Ovary (tissue), 3 donors: Measurements from ENCODE around the gene MMP14.

Experiments
- CTCF ChIP-seq, 3 donors: fragments of 450-650 bp in 2 of 3; fragments of 200-600 bp in 1 of 3; IDR thresholded peaks; one replicate each; pipeline versions ENCODE4 v1.5.1 to v1.8.0; 2016 to 2022; ENCODE audit warnings: antibody characterized with exemption in 3 of 3, mild to moderate bottlenecking in 1 of 3
- POLR2A ChIP-seq: fragments of 450-650 bp; IDR thresholded peaks from one replicate; pipeline ENCODE4 v1.6.1; 2017; ENCODE audit warnings: antibody characterized with exemption, mild to moderate bottlenecking, moderate library complexity
- donor health status: DM: no; HTN: no; CAD: no.

DNA sequence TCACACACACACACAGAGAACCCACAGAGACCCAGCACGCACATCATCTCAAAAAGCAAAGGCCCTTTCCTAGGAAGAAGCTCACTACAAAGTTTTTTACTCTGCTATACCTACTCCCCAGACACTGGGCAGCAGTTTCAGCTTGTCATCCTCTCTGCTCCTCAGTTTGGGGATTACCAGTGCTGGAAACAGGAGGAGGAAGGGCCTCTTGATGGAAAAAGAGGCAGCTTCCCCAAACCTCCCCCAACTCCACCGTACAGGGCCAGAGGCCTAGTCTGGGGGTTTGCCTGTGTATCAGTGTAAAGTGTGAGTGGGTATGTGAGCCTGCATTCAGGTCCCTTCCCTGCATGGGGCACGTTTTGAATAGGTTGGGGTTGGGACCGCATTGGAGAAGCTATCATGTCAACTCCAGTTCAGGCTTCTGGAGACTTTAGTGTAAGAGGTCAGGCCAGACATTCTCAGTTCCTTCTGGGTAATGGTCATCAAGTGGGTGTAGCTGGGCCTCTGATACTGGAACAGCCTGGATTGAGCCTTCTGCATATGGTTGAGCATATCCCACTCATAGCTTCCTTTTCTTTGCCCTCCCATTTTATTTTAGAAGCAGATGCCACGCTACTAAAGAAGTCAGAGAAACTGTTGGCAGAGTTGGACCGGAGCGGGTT, 47.8 kb downstream of the MMP14 start:
- no peak for TF ChIP-seq POLR2A
- no peak for TF ChIP-seq CTCF (IDR thresholded peaks at IDR 0.05)
